Panc1 (cell line): ENCODE results near the gene MRPL17. TPM values are rescaled to one million over a fixed set of nuclear protein-coding genes. Genes with fewer than 3 reads are reported as not detected.

ENCODE experiments used
- ATAC-seq: fragments of 200-7000 bp; cut with Tn5 transposase; 2 replicates; pipeline ENCODE4 v1.9.1; 2020; ENCODE audit warnings: mild to moderate bottlenecking, moderate library complexity
- BruUV-seq: library from RNA; stranded (reverse); fragments of 400-500 nt; replicated peaks from 2 replicates; lab custom pipeline; 2021; lab: Mats Ljungman, UMichigan
- CTCF ChIA-PET: fragments of 300-600 bp; sonication (Branson Sonifier 250); formaldehyde crosslinking; loops from one replicate; lab custom pipeline; 2022; ENCODE audit warnings: antibody characterized with exemption; lab: Charles Lee
- POLR2A ChIA-PET: fragments of 300-600 bp; sonication (Branson Sonifier 250); formaldehyde crosslinking; loops from one replicate; lab custom pipeline; 2022; ENCODE audit warnings: antibody characterized with exemption; lab: Charles Lee
- DNase-seq: peaks from one replicate; pipeline ENCODE4 v3.0.0-alpha.2; 2010; ENCODE audit warnings: low read depth, low spot score
- H3K27ac ChIP-seq: 2 replicates; pipeline ENCODE4 v1.5.1; 2011; ENCODE audit warnings: mild to moderate bottlenecking, low read length, inconsistent platforms
- H3K27me3 ChIP-seq: fragments of 200-500 bp; sonication (Bioruptor generic); 2 replicates; pipeline ENCODE4 v1.6.0; 2014; ENCODE audit warnings: low read length, inconsistent platforms; ENCODE audit not compliant: control insufficient read depth, insufficient read depth
- H3K36me3 ChIP-seq: fragments of 200-500 bp; sonication (Bioruptor generic); 2 replicates; pipeline ENCODE4 v1.5.1; 2014; ENCODE audit warnings: inconsistent platforms, mild to moderate bottlenecking, low read length, moderate library complexity; ENCODE audit not compliant: control insufficient read depth, insufficient read depth
- H3K4me1 ChIP-seq: 2 replicates; pipeline ENCODE4 v1.5.1; 2011; ENCODE audit warnings: inconsistent platforms, mild to moderate bottlenecking, low read length, moderate library complexity; ENCODE audit not compliant: control insufficient read depth, insufficient read depth
- H3K4me3 ChIP-seq, 2 experiments: 2 replicates each; pipeline ENCODE4 v1.5.1; 2011 to 2012; ENCODE audit warnings: low read depth in 2 of 2, low read length in 2 of 2, mild to moderate bottlenecking in 2 of 2, inconsistent platforms in 1 of 2, moderate library complexity in 1 of 2
- H3K9me3 ChIP-seq: fragments of 200-500 bp; sonication (Bioruptor generic); 2 replicates; pipeline ENCODE4 v1.5.1; 2014; ENCODE audit warnings: low read depth, mild to moderate bottlenecking, inconsistent platforms, low read length, moderate library complexity; ENCODE audit not compliant: control insufficient read depth, insufficient read depth
- CTCF ChIP-seq: fragments of 450-650 bp; IDR thresholded peaks from 2 replicates; pipeline ENCODE4 v1.5.1; 2017; ENCODE audit warnings: mild to moderate bottlenecking
- POLR2AphosphoS5 ChIP-seq: IDR thresholded peaks from 2 replicates; pipeline ENCODE4 v1.6.1; 2012; ENCODE audit warnings: mild to moderate bottlenecking, low read depth, low read length, moderate library complexity
- REST ChIP-seq, 2 experiments: IDR thresholded peaks; 2 replicates each; pipeline ENCODE4 v1.6.1; 2011 to 2012; ENCODE audit warnings: low read depth in 2 of 2, control low read depth in 1 of 2, low read length in 1 of 2, mild to moderate bottlenecking in 1 of 2, moderate library complexity in 1 of 2; ENCODE audit not compliant: insufficient read depth in 1 of 2
- SIN3A ChIP-seq: IDR thresholded peaks from 2 replicates; pipeline ENCODE4 v1.6.1; 2012; ENCODE audit warnings: low read depth, mild to moderate bottlenecking, low read length, moderate library complexity, borderline replicate concordance; ENCODE audit not compliant: insufficient read depth
- TCF7L2 ChIP-seq: IDR thresholded peaks from 2 replicates; pipeline ENCODE4 v1.6.1; 2011; ENCODE audit warnings: mild to moderate bottlenecking, low read depth, low read length, inconsistent platforms
- in situ Hi-C: cut with HindIII; loops from 2 replicates; pipeline ENCODE4 v1.10.0; 2016; ENCODE audit warnings: low sequenced_read_pairs, low pct_unique_long_range_greater_than_20kb
- intact Hi-C: fragments of 100-400 bp; cut with micrococcal nuclease; formaldehyde crosslinking; loops from one replicate; pipeline ENCODE4 v1.10.0; 2022; ENCODE audit not compliant: unreplicated experiment
- total RNA-seq: library from RNA; stranded (reverse); gene quantifications from one replicate; pipeline ENCODE4 v1.2.1, GENCODE V29; 2021; ENCODE audit not compliant: unreplicated experiment

MRPL17 gene
- total RNA-seq, 1 experiment from 2014 or later, result 115 TPM

- Histone ChIP-seq H3K9me3 (no peaks in the 10 kb centered on the region), H3K27ac (no peak overlapping the region), H3K4me3 (no peak overlapping the region), H3K4me1 (no peaks in the 10 kb centered on the region), H3K27me3 (peaks cover 58% of the 10 kb centered on the region), H3K36me3 (no peaks in the 10 kb centered on the region; the same call in 1 of the 2 replicates)
- TF ChIP-seq TCF7L2 (no peak), POLR2AphosphoS5 (no peak), SIN3A (no peak), REST (IDR thresholded peaks at IDR 0.05; ENCODE audit: insufficient read depth in 1 of 2, low read depth in 2 of 2, low read length in 1 of 2) (no peak), CTCF (no peak)
- in situ Hi-C loops (no loop called here), intact Hi-C loops (no loop called here)
- POLR2A ChIA-PET, result no interaction called here
- CTCF ChIA-PET, result no interaction called here
- BruUV-seq, result no TSS peak
- ATAC-seq (no peak), DNase-seq (no peak)
Observed at GRCh38 chr11:6656936-6657335, 26.2 kb downstream of the MRPL17 start.

GRCh38 chr11:6656584-6656915, 26.6 kb downstream of the MRPL17 start:
- Histone ChIP-seq H3K9me3 (no peaks in the 10 kb centered on the region), H3K36me3 (no peaks in the 10 kb centered on the region; the same call in 1 of the 2 replicates), H3K4me1 (no peaks in the 10 kb centered on the region), H3K4me3 (no peak overlapping the region), H3K27me3 (peaks cover 59% of the 10 kb centered on the region), H3K27ac (no peak overlapping the region)
- TF ChIP-seq TCF7L2 (no peak), REST (IDR thresholded peaks at IDR 0.05; ENCODE audit: insufficient read depth in 1 of 2, low read depth in 2 of 2, low read length in 1 of 2) (no peak), SIN3A (no peak), POLR2AphosphoS5 (no peak), CTCF (no peak)
- in situ Hi-C loops, result no loop called here
- ATAC-seq (no peak), DNase-seq (no peak)
- intact Hi-C loops, result no loop called here
- POLR2A ChIA-PET, result no interaction called here
- CTCF ChIA-PET, result no interaction called here
- no TSS peak for BruUV-seq
